Bronchial epithelial cell (primary cell): ENCODE data around the gene TTLL8. TPM values are rescaled to one million over a fixed set of nuclear protein-coding genes. Genes with fewer than 3 reads are reported as not detected.
"Not testable (repeated sequence)": the region's sequence is repeated elsewhere in the genome, so short reads cannot be mapped to it uniquely, and the experiment has no call there.

Experiments
- DNase-seq: peaks from one replicate; pipeline ENCODE4 v3.0.0-alpha.2; 2010; ENCODE audit warnings: low read depth
- FAIRE-seq: peaks from 2 replicates; lab custom pipeline; 2011; peaks lifted over from hg19 to GRCh38; lab: Jason Lieb, UNC
- H3K27me3 ChIP-seq: 2 replicates; pipeline ENCODE4 v1.5.1; 2011; ENCODE audit warnings: low read length; ENCODE audit not compliant: control insufficient read depth, insufficient read depth
- H3K36me3 ChIP-seq: 2 replicates; pipeline ENCODE4 v1.5.1; 2011; ENCODE audit warnings: low read length; ENCODE audit not compliant: control insufficient read depth, insufficient read depth
- H3K4me3 ChIP-seq: 2 replicates; pipeline ENCODE4 v1.5.1; 2011; ENCODE audit warnings: mild to moderate bottlenecking, low read depth, low read length, control low read depth
- CTCF ChIP-seq: IDR thresholded peaks from 2 replicates; pipeline ENCODE4 v1.5.1; 2011; ENCODE audit warnings: mild to moderate bottlenecking, moderate library complexity, low read length, control low read depth, inconsistent platforms; ENCODE audit not compliant: insufficient read depth, severe bottlenecking
- total RNA-seq: library from RNA; depleted of rRNA; stranded (reverse); fragments of >200 nt; gene quantifications from 2 replicates; pipeline ENCODE4 v1.2.1, GENCODE V29; 2014

The TTLL8 gene
- total RNA-seq, 1 donor from 2014 or later: not detected

GRCh38 chr22:50089682-50090411 lies 31.7 kb upstream of the TTLL8 start, which contains the start of gene MOV10L1:
TSS of gene MOV10L1 (plus strand) at chr22:50090006. CDS start at chr22:50090089, 83 bp downstream.
- no peak for TF ChIP-seq CTCF
- no peak within 1 kb of the TSS for H3K4me3 ChIP-seq
- FAIRE-seq (no peak), DNase-seq (no peak)
- H3K27me3 ChIP-seq: peaks cover 4% of the 10 kb centered on the region
- no peaks in the 10 kb centered on the region for H3K36me3 ChIP-seq

GRCh38 chr22:50089231-50089630 lies 31.1 kb upstream of the TTLL8 start:
- FAIRE-seq: no peak

GRCh38 chr22:50088096-50088495 lies 30.0 kb upstream of the TTLL8 start:
- FAIRE-seq: no peak
- no peak overlapping the region for H3K4me3 ChIP-seq
- no peak for TF ChIP-seq CTCF
- no peak for DNase-seq
- H3K36me3 ChIP-seq: no peaks in the 10 kb centered on the region
- peaks cover 4% of the 10 kb centered on the region for H3K27me3 ChIP-seq

More at GRCh38 chr22:50089231-50089630, 31.1 kb upstream of the TTLL8 start:
- no peaks in the 10 kb centered on the region for H3K36me3 ChIP-seq
- no peak for TF ChIP-seq CTCF
- no peak overlapping the region for H3K4me3 ChIP-seq
- no peak for DNase-seq
- peaks cover 4% of the 10 kb centered on the region for H3K27me3 ChIP-seq

- FAIRE-seq: no peak
- TF ChIP-seq CTCF: no peak
- Histone ChIP-seq H3K36me3 (no peaks in the 10 kb centered on the region), H3K4me3 (no peak overlapping the region), H3K27me3 (peaks cover 5% of the 10 kb centered on the region)
- no peak for DNase-seq
These were observed 29.5 kb upstream of the TTLL8 start for GRCh38 chr22:50087646-50088045.

- FAIRE-seq, DNase-seq, H3K4me3 ChIP-seq, H3K36me3 ChIP-seq, H3K27me3 ChIP-seq: not testable (repeated sequence)
These were observed 28.9 kb upstream of the TTLL8 start for GRCh38 chr22:50086975-50087374.

- H3K27me3 ChIP-seq: peaks cover 5% of the 10 kb centered on the region
- FAIRE-seq: no peak
- no peak overlapping the region for H3K4me3 ChIP-seq
- no peaks in the 10 kb centered on the region for H3K36me3 ChIP-seq
- no peak for DNase-seq
- no peak for TF ChIP-seq CTCF
These were observed 28.4 kb upstream of the TTLL8 start for GRCh38 chr22:50086526-50086925.
